SH-SY5Y (cell line): ENCODE measurements around the gene UTP14C.

Experiments used
- GATA2 ChIP-seq: IDR thresholded peaks from 2 replicates; pipeline ENCODE4 v1.6.1; 2011; ENCODE audit warnings: mild to moderate bottlenecking, low read depth, low read length
- GATA3 ChIP-seq: IDR thresholded peaks from 2 replicates; pipeline ENCODE4 v1.6.1; 2011; ENCODE audit warnings: low read depth, mild to moderate bottlenecking, low read length, moderate library complexity

The UTP14C gene

GRCh38 chr13:52053460-52053859 lies 29.0 kb downstream of the UTP14C start:
- TF ChIP-seq GATA2 (no peak; the same call in 1 of the 2 replicates), GATA3 (no peak)

DNA sequence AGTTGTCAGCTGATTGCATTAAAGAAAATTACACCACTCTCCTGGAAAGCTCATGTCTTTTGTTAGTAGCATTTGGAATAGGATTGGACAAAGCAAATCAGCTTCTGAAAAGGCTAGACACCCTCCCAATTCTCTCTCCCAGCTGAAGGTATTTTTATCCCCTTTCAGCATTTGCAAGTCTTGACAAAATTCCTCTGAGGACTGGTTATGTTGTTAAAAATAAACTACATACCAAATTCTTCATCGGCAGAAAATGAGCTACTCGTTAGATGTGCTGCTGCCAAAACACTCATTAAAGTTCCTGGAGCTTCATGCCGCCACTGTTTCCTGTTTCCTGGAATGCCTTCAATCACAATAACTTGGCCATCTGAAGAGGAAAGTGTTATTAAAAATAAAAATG lies 37.1 kb downstream of the UTP14C start:
- TF ChIP-seq GATA3: no peak
- no peak for TF ChIP-seq GATA2

DNA sequence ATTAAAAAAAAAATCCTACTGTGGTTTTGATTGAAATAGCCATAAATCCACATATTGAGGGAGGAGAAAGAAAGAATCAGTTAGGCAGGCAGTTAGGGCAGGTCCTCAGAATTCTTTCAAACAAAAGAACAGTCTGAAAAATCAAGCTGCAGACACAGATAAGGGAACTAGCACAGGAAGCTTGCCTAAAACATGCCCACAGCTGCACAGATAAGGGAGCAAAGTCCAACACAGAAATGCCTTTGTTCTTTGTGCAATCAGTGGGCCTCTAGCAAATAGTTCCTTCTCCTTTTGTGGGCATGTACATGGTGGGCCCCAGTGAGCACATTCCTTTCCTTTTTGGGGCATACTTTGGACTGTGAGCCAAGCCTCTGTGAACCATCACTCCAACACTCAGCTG lies 42.7 kb downstream of the UTP14C start:
- TF ChIP-seq GATA3 (no peak), GATA2 (no peak)

DNA sequence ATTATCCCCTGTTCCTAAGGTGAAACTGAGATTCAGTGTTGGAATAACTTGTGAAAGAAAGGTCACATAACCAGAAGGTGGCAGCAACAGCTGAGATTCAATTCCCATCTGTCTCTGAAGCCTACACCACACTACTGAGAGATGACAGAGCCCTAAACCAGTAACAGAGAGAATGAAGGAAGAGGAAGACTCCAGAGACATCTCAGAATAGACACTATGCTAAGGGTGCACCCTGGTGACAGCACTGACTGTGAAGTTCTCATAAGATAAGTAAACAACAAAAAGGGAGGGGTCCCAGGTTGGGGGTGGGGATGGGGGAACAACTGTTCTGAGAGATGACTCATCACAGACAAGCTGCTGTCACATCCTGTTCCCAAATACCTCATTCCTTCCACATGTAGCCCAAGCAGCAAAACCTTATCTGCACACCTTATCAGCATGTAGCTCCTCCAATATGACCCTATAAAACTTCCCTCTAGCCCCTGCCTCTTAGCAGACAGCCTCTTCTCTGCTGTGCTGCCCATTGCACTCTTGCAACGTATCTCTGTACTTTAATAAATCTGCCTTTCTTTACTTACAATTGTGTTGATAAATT lies 46.5 kb downstream of the UTP14C start:
- TF ChIP-seq GATA3 (no peak), GATA2 (no peak)
